Gastrocnemius medialis (tissue), 4 donors: ENCODE data around the gene SIPA1. TPM values are rescaled to one million over a fixed set of nuclear protein-coding genes. Genes with fewer than 3 reads are reported as not detected.

Experiments used
- ATAC-seq, 2 donors: fragments of 150-250 bp; one replicate each; pipeline ENCODE4 v1.9.1; 2016
- DNase-seq, 2 donors: peaks; one replicate each; pipeline ENCODE4 v3.0.0-alpha.2; 2019
- H3K27ac ChIP-seq, 4 donors: fragments of 200-600 bp; sonication (generic); 1 replicate in 1 of 4; 2 replicates in 3 of 4; pipeline ENCODE4 v1.5.1; 2016 to 2018; ENCODE audit warnings: mild to moderate bottlenecking in 2 of 4, moderate library complexity in 1 of 4
- H3K27me3 ChIP-seq, 3 donors: fragments of 200-600 bp; sonication (generic) in 2 of 3; 1 replicate in 1 of 3; 2 replicates in 2 of 3; pipeline versions ENCODE4 v1.5.1 to v1.6.0; 2016 to 2019; ENCODE audit warnings: mild to moderate bottlenecking in 1 of 3, moderate library complexity in 1 of 3
- H3K36me3 ChIP-seq, 2 donors: fragments of 200-600 bp; sonication (generic) in 1 of 2; one replicate each; pipeline ENCODE4 v1.5.1; 2017 to 2018
- H3K4me1 ChIP-seq, 2 donors: fragments of 200-600 bp; sonication (generic) in 1 of 2; one replicate each; pipeline ENCODE4 v1.5.1; 2016 to 2017; ENCODE audit warnings: mild to moderate bottlenecking in 2 of 2
- H3K4me3 ChIP-seq, 4 donors: fragments of 200-600 bp; sonication (generic) in 3 of 4; 1 replicate in 1 of 4; 2 replicates in 3 of 4; pipeline ENCODE4 v1.5.1; 2016 to 2019; ENCODE audit warnings: mild to moderate bottlenecking in 2 of 4
- H3K9me3 ChIP-seq, 3 donors: fragments of 200-600 bp; sonication (generic) in 2 of 3; 1 replicate in 1 of 3; 2 replicates in 2 of 3; pipeline ENCODE4 v1.5.1; 2016 to 2019
- CTCF ChIP-seq, 5 experiments: fragments of 450-650 bp in 3 of 5; fragments of 200-600 bp in 2 of 5; sonication (generic) in 2 of 5; IDR thresholded peaks in 4 of 5; conservative IDR thresholded peaks in 1 of 5; 1 replicate in 4 of 5; 2 replicates in 1 of 5; pipeline ENCODE4 v1.5.1; 2016 to 2019; ENCODE audit warnings: antibody characterized with exemption in 5 of 5, mild to moderate bottlenecking in 3 of 5, moderate library complexity in 3 of 5
- POLR2A ChIP-seq, 2 donors: fragments of 450-650 bp; IDR thresholded peaks; one replicate each; pipeline ENCODE4 v1.6.1; 2017; ENCODE audit warnings: antibody characterized with exemption in 2 of 2, mild to moderate bottlenecking in 2 of 2, moderate library complexity in 2 of 2
- in situ Hi-C, 4 donors: fragments of 200-750 bp; cut with MboI; loops; one replicate each; pipeline versions ENCODE4 v1.15.0 to v1.8.0; 2017; ENCODE audit warnings: low sequenced_read_pairs in 4 of 4
- intact Hi-C: fragments of 100-400 bp; cut with DNase I; formaldehyde crosslinking; loops from one replicate; pipeline ENCODE4 v1.15.1; 2023; ENCODE audit warnings: low total_unique reads
- total RNA-seq, 4 donors: library from RNA; depleted of rRNA; stranded (reverse); fragments of >200 nt; gene quantifications; one replicate each; pipeline versions ENCODE4 v1.1.0 to v1.2.3, GENCODE V29; 2016

Gene SIPA1
- total RNA-seq, 4 donors from 2014 or later = 6.7 to 10.9 (median 10.0) TPM

GRCh38 chr11:65595131-65595530, 42.8 kb upstream of the SIPA1 start:
- H3K4me1 ChIP-seq = peaks cover 23 to 38% of the 10 kb centered on the region in 2 donors
- intact Hi-C loops (no loop called here), in situ Hi-C loops (no loop called here)
- H3K27ac ChIP-seq = peak overlapping the region in 1 of 4 donors; percentile 98
- no peak for DNase-seq
- peaks cover 0 to 43% of the 10 kb centered on the region in 2 donors for H3K36me3 ChIP-seq
- H3K4me3 ChIP-seq = no peak overlapping the region
- no peaks in the 10 kb centered on the region for H3K27me3 ChIP-seq
- TF ChIP-seq CTCF (IDR thresholded peaks at IDR 0.05 in 4 of 5, conservative IDR thresholded peaks at IDR 0.05 in 1 of 5) (no peak), POLR2A (IDR thresholded peaks at IDR 0.05) (no peak)
- H3K9me3 ChIP-seq = no peaks in the 10 kb centered on the region
- ATAC-seq = no peak

- no peaks in the 10 kb centered on the region for H3K9me3 ChIP-seq
- peak within 1 kb of the TSS in 3 of 4 donors; percentile 6 to 99 (median 98) for H3K27ac ChIP-seq
- H3K4me1 ChIP-seq = peaks cover 18 to 33% of the 10 kb centered on the region in 2 donors
- H3K36me3 ChIP-seq = peaks cover 0 to 40% of the 10 kb centered on the region in 2 donors
- in situ Hi-C loops = no loop called here
- ATAC-seq = no peak
- no peak for DNase-seq
- H3K4me3 ChIP-seq = no peak within 1 kb of the TSS
- no peaks in the 10 kb centered on the region for H3K27me3 ChIP-seq
- TF ChIP-seq POLR2A (IDR thresholded peaks at IDR 0.05) (no peak), CTCF (IDR thresholded peaks at IDR 0.05 in 4 of 5, conservative IDR thresholded peaks at IDR 0.05 in 1 of 5) (no peak)
- intact Hi-C loops = no loop called here
Observed at GRCh38 chr11:65595543-65596281, 42.2 kb upstream of the SIPA1 start, which contains the start of gene KCNK7. KCNK7 (minus strand) TSS chr11:65595800; CDS start chr11:65595772, 28 bp downstream.

GRCh38 chr11:65596520-65596919, 41.4 kb upstream of the SIPA1 start:
- DNase-seq (no peak), ATAC-seq (no peak)
- in situ Hi-C loops = no loop called here
- intact Hi-C loops = no loop called here
- Histone ChIP-seq H3K36me3 (peaks cover 0 to 32% of the 10 kb centered on the region in 2 donors), H3K27me3 (no peaks in the 10 kb centered on the region), H3K4me3 (no peak overlapping the region), H3K4me1 (peaks cover 14 to 31% of the 10 kb centered on the region in 2 donors), H3K27ac (no peak overlapping the region), H3K9me3 (no peaks in the 10 kb centered on the region)
- TF ChIP-seq CTCF (IDR thresholded peaks at IDR 0.05 in 4 of 5, conservative IDR thresholded peaks at IDR 0.05 in 1 of 5) = no peak
- no peak for TF ChIP-seq POLR2A (IDR thresholded peaks at IDR 0.05)

GRCh38 chr11:65598258-65598699, 39.6 kb upstream of the SIPA1 start:
- peaks cover 12 to 22% of the 10 kb centered on the region in 2 donors for H3K4me1 ChIP-seq
- ATAC-seq (no peak), DNase-seq (no peak)
- intact Hi-C loops (no loop called here), in situ Hi-C loops (no loop called here)
- no peak for TF ChIP-seq POLR2A (IDR thresholded peaks at IDR 0.05)
- H3K27ac ChIP-seq = no peak overlapping the region
- H3K36me3 ChIP-seq = peaks cover 0 to 25% of the 10 kb centered on the region in 2 donors
- H3K9me3 ChIP-seq = no peaks in the 10 kb centered on the region
- no peaks in the 10 kb centered on the region for H3K27me3 ChIP-seq
- no peak overlapping the region for H3K4me3 ChIP-seq

GRCh38 chr11:65599216-65599954, 38.5 kb upstream of the SIPA1 start:
- Histone ChIP-seq H3K27me3 (no peaks in the 10 kb centered on the region), H3K4me3 (no peak overlapping the region), H3K4me1 (peaks cover 2 to 11% of the 10 kb centered on the region in 2 donors), H3K9me3 (no peaks in the 10 kb centered on the region), H3K27ac (no peak overlapping the region), H3K36me3 (peaks cover 0 to 36% of the 10 kb centered on the region in 2 donors)
- intact Hi-C loops = no loop called here
- ATAC-seq (no peak), DNase-seq (no peak)
- in situ Hi-C loops = no loop called here
- TF ChIP-seq POLR2A (IDR thresholded peaks at IDR 0.05) (no peak), CTCF (IDR thresholded peaks at IDR 0.05 in 4 of 5, conservative IDR thresholded peaks at IDR 0.05 in 1 of 5) (no peak)
